K562 (cell line): Measurements from ENCODE around the gene TELO2. TPM values are rescaled to one million over a fixed set of nuclear protein-coding genes. Genes with fewer than 3 reads are reported as not detected.
A peak's percentile ranks its signal among the peaks of the same experiment; 100 is the strongest.

ENCODE experiments used
- ATAC-seq: fragments of 200-7000 bp; cut with Tn5 transposase; 3 replicates; pipeline ENCODE4 v1.9.1; 2020; ENCODE audit warnings: moderate library complexity
- BruUV-seq: library from RNA; stranded (reverse); fragments of 400-500 nt; replicated peaks from 2 replicates; lab custom pipeline; 2021; lab: Mats Ljungman, UMichigan
- CTCF ChIA-PET: fragments of 300-600 bp; formaldehyde crosslinking; extraction: SDS; loops from one replicate; lab custom pipeline; 2021; ENCODE audit warnings: low intra/inter-chr PET ratio; lab: Yijun Ruan, JAX
- POLR2A ChIA-PET: fragments of 300-600, 350-650 bp; sonication (Branson Sonifier 250); formaldehyde crosslinking; extraction: SDS; loops from one replicate; lab custom pipeline; 2021; ENCODE audit warnings: antibody characterized with exemption, inconsistent platforms; lab: Yijun Ruan, JAX
- DNase-seq, 4 experiments: peaks; one replicate each; pipeline versions ENCODE4 v3.0.0 to v3.0.0-alpha.2; 2011 to 2018; ENCODE audit warnings: low spot score in 3 of 4, mixed read lengths in 3 of 4; ENCODE audit errors: extremely low read depth in 1 of 4
- FAIRE-seq: peaks from 2 replicates; lab custom pipeline; 2011; peaks lifted over from hg19 to GRCh38; lab: Jason Lieb, UNC
- H2AFZ ChIP-seq: 2 replicates; pipeline ENCODE4 v1.6.0; 2011; ENCODE audit warnings: low read depth, low read length, control low read depth, inconsistent platforms
- H3K27ac ChIP-seq: fragments of 200-600 bp; 3 replicates; pipeline ENCODE4 v1.8.0; 2011; ENCODE audit warnings: low read depth, mild to moderate bottlenecking, control low read depth, inconsistent platforms, low read length, moderate library complexity, mixed read lengths; ENCODE audit errors: extremely low read depth
- H3K27me3 ChIP-seq, 2 experiments: fragments of 300-600 bp in 1 of 2; 2 replicates in 1 of 2; 3 replicates in 1 of 2; pipeline versions ENCODE4 v1.6.0 to v1.8.0; 2011; ENCODE audit warnings: inconsistent platforms in 2 of 2, low read length in 2 of 2, mild to moderate bottlenecking in 1 of 2, mixed read lengths in 1 of 2, moderate library complexity in 1 of 2; ENCODE audit not compliant: control insufficient read depth in 2 of 2, insufficient read depth in 2 of 2
- H3K36me3 ChIP-seq: fragments of 300-600 bp; 3 replicates; pipeline ENCODE4 v1.8.0; 2011; ENCODE audit warnings: mild to moderate bottlenecking, low read length, inconsistent platforms; ENCODE audit not compliant: control insufficient read depth, insufficient read depth
- H3K4me1 ChIP-seq, 2 experiments: fragments of 200-600 bp in 1 of 2; replicated peaks in 1 of 2; 2 replicates in 1 of 2; 3 replicates in 1 of 2; pipeline versions ENCODE4 v1.5.1 to v1.8.0; 2011; ENCODE audit warnings: inconsistent platforms in 2 of 2, low read length in 2 of 2, mild to moderate bottlenecking in 1 of 2, mixed read lengths in 1 of 2, moderate library complexity in 1 of 2; ENCODE audit not compliant: control insufficient read depth in 2 of 2, insufficient read depth in 2 of 2
- H3K4me2 ChIP-seq: 2 replicates; pipeline ENCODE4 v1.6.1; 2011; ENCODE audit warnings: low read length, control low read depth, inconsistent platforms, mixed read lengths; ENCODE audit not compliant: insufficient read depth
- H3K4me3 ChIP-seq: fragments of 200-600 bp; sonication (generic), shearing (Covaris generic); 2 replicates; pipeline ENCODE4 v1.5.1; 2016; ENCODE audit warnings: control low read depth, inconsistent platforms
- H3K79me2 ChIP-seq: fragments of 200-600 bp; 3 replicates; pipeline ENCODE4 v1.8.0; 2011; ENCODE audit warnings: low read length, inconsistent platforms; ENCODE audit not compliant: control insufficient read depth, insufficient read depth
- H3K9ac ChIP-seq, 2 experiments: 2 replicates each; pipeline versions ENCODE4 v1.6.0 to v1.6.1; 2011; ENCODE audit warnings: low read depth in 2 of 2, low read length in 2 of 2, control low read depth in 1 of 2, inconsistent platforms in 1 of 2, mild to moderate bottlenecking in 1 of 2, mixed read lengths in 1 of 2; ENCODE audit not compliant: insufficient read depth in 1 of 2
- H3K9me1 ChIP-seq: one replicate; pipeline ENCODE4 v1.6.0; 2011; ENCODE audit warnings: inconsistent platforms, mild to moderate bottlenecking, low read length, moderate library complexity; ENCODE audit not compliant: control insufficient read depth, insufficient read depth
- H3K9me3 ChIP-seq: replicated peaks from 2 replicates; pipeline ENCODE4 v1.5.1; 2011; ENCODE audit warnings: low read depth, low read length, inconsistent platforms; ENCODE audit not compliant: control insufficient read depth, insufficient read depth
- H4K20me1 ChIP-seq: replicated peaks from 2 replicates; pipeline ENCODE4 v1.6.1; 2011; ENCODE audit warnings: low read length, inconsistent platforms, mixed read lengths; ENCODE audit not compliant: control insufficient read depth, insufficient read depth
- ADNP ChIP-seq: fragments of 200-800 bp; sonication (Bioruptor generic); IDR thresholded peaks from 2 replicates; pipeline ENCODE4 v1.6.1; 2016; ENCODE audit warnings: missing genetic modification characterization, missing compliant biosample characterization
- LCOR ChIP-seq: sonication (generic); formaldehyde crosslinking; IDR thresholded peaks from 2 replicates; pipeline ENCODE4 v1.8.0; 2022; ENCODE audit warnings: mild to moderate bottlenecking, missing genetic modification reagents
- NR2F6 ChIP-seq: fragments of 450-650 bp; formaldehyde crosslinking; IDR thresholded peaks from 2 replicates; pipeline ENCODE4 v1.4.0; 2020; ENCODE audit warnings: mild to moderate bottlenecking
- POLR2G ChIP-seq: fragments of 200-400 bp; formaldehyde crosslinking; IDR thresholded peaks from 2 replicates; pipeline ENCODE4 v1.6.1; 2017; ENCODE audit warnings: low read depth, mild to moderate bottlenecking, antibody characterized with exemption, low read length, moderate library complexity
- ZFP36 ChIP-seq: fragments of 150-350 bp; IDR thresholded peaks from 2 replicates; pipeline ENCODE4 v1.6.1; 2018; ENCODE audit warnings: low read length, low read depth; ENCODE audit not compliant: partially characterized antibody
- ZSCAN32 ChIP-seq: fragments of 450-650 bp; formaldehyde crosslinking; IDR thresholded peaks from 2 replicates; pipeline ENCODE4 v1.4.0; 2020; ENCODE audit warnings: mild to moderate bottlenecking, moderate library complexity
- WGBS: fragments of 100-300 bp; shearing (Covaris generic); methylation state at CpG from one replicate; pipeline ENCODE4 v1.1.6; 2016; ENCODE audit warnings: low coverage, mixed read lengths; ENCODE audit not compliant: insufficient coverage; ENCODE audit errors: missing lambda C conversion rate; 5-methylcytosine and 5-hydroxymethylcytosine counted together
- in situ Hi-C: fragments of 300-500 bp; cut with MboI; formaldehyde crosslinking; loops from 4 replicates; pipeline ENCODE4 v1.15.0; 2018; ENCODE audit warnings: inconsistent platforms, mixed read lengths
- intact Hi-C: fragments of 100-400 bp; cut with micrococcal nuclease; formaldehyde crosslinking; loops from 2 replicates; pipeline ENCODE4 v1.14.2; 2022
- polyA plus RNA-seq, 8 experiments: library from polyadenylated mRNA; depleted of rRNA in 4 of 8; stranded (reverse) in 5 of 8; unstranded in 3 of 8; fragments of >200 nt; fragmentation: Nextera tagmentation in 2 of 8; fragmentation: Illumina TruSeq in 1 of 8; extraction: Ambion mirVana in 2 of 8; extraction: Trizol in 1 of 8; gene quantifications; 2 replicates each; pipeline versions ENCODE4 v1.2.1 to v1.2.3, GENCODE V29; 2011 to 2014; ENCODE audit warnings: inconsistent platforms in 1 of 8, missing spikeins in 1 of 8
- total RNA-seq, 7 experiments: library from RNA; depleted of rRNA in 6 of 7; stranded (reverse); fragments of >200 nt in 6 of 7; fragmentation: Illumina TruSeq in 2 of 7; extraction: Trizol in 2 of 7; gene quantifications; 2 replicates each; pipeline versions ENCODE4 v1.2.1 to v1.2.3, GENCODE V29; 2011 to 2021; ENCODE audit warnings: low replicate concordance in 1 of 7
- TF ChIP-seq, protein P1 (sequence below): sonication (generic); formaldehyde crosslinking; IDR thresholded peaks from 2 replicates; pipeline ENCODE4 v1.8.1; 2023; ENCODE audit warnings: mild to moderate bottlenecking, missing genetic modification reagents
- TF ChIP-seq, protein P2 (sequence below): IDR thresholded peaks from 2 replicates; pipeline ENCODE4 v1.6.1; 2011; ENCODE audit warnings: borderline replicate concordance, low read depth, mild to moderate bottlenecking, moderate library complexity, low read length; ENCODE audit not compliant: insufficient read depth, poor library complexity, severe bottlenecking
- TF ChIP-seq, protein P3 (sequence below): fragments of 450-650 bp; IDR thresholded peaks from 2 replicates; pipeline ENCODE4 v1.6.1; 2016; ENCODE audit warnings: low read depth

TELO2 gene
- total and polyA plus RNA-seq, 9 of the 15 experiments (the other 6 are each of a cell fraction or from before 2014, with no cell fraction given), result 0.51 to 91.8 (median 14.5) TPM

DNA sequence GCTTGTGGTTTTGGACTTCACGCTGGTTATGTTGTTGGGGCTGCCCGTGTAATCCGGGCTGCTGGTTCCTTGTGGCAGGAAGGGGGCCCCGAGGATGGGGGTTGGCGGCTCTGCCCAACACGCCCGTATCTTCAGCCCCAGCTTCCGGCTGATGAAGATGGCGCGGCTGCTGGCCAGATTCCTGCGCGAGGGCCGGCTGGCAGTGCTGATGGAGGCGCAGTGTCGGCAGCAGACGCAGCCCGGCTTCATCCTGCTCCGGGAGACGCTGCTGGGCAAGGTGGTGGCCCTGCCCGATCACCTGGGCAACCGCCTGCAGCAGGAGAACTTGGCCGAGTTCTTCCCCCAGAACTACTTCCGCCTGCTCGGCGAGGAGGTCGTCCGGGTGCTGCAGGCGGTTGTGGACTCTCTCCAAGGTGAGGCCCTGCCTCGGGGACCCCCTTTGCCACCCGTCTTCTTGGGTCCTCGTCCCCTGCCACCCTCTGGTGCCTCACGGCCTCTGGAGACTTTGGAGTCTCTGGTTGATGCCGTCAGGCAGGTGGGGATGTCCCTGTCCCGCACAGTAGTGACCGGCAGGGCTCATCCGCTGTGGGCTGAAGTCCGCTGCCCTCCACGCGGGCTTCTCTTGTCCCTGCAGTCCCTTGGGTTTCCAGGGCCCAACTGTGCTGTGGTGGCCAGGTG, 2.2 kb downstream of the TELO2 start:
- intact Hi-C loops (no loop called here), in situ Hi-C loops (no loop called here)
- FAIRE-seq (no peak), DNase-seq (no peak), ATAC-seq (no peak)
- POLR2A ChIA-PET, result no interaction called here
- H3K27me3 ChIP-seq, result no peaks in the 10 kb centered on the region
- CTCF ChIA-PET, result no interaction called here
- H3K9me3 ChIP-seq, result no peaks in the 10 kb centered on the region
- H4K20me1 ChIP-seq, result peaks cover 7% of the 10 kb centered on the region; the same call in 1 of the 2 replicates
- peaks cover 60% of the 10 kb centered on the region; the same call in 2 of the 3 replicates for H3K36me3 ChIP-seq
- H3K27ac ChIP-seq, result no peak overlapping the region
- WGBS, result 92% methylated on average over 30 of the region's 39 CpGs
- peak overlapping the region in 1 of 2 experiments; percentile 99; a peak in 1 of 4 replicates for H3K9ac ChIP-seq
- no TSS peak for BruUV-seq
- H3K4me2 ChIP-seq, result no peak overlapping the region
- peaks cover 32% of the 10 kb centered on the region for H3K79me2 ChIP-seq
- H3K9me1 ChIP-seq, result no peaks in the 10 kb centered on the region
- H3K4me3 ChIP-seq, result no peak overlapping the region
- H2AFZ ChIP-seq, result no peak overlapping the region
- H3K4me1 ChIP-seq, result peaks cover 16 to 58% of the 10 kb centered on the region in 2 experiments; a peak in 3 of 5 replicates
- TF ChIP-seq, protein P1, sequence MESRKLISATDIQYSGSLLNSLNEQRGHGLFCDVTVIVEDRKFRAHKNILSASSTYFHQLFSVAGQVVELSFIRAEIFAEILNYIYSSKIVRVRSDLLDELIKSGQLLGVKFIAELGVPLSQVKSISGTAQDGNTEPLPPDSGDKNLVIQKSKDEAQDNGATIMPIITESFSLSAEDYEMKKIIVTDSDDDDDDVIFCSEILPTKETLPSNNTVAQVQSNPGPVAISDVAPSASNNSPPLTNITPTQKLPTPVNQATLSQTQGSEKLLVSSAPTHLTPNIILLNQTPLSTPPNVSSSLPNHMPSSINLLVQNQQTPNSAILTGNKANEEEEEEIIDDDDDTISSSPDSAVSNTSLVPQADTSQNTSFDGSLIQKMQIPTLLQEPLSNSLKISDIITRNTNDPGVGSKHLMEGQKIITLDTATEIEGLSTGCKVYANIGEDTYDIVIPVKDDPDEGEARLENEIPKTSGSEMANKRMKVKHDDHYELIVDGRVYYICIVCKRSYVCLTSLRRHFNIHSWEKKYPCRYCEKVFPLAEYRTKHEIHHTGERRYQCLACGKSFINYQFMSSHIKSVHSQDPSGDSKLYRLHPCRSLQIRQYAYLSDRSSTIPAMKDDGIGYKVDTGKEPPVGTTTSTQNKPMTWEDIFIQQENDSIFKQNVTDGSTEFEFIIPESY, result peak; percentile 65
- TF ChIP-seq ADNP (tag), result no peak
- no peak for TF ChIP-seq NR2F6
- TF ChIP-seq, protein P2, sequence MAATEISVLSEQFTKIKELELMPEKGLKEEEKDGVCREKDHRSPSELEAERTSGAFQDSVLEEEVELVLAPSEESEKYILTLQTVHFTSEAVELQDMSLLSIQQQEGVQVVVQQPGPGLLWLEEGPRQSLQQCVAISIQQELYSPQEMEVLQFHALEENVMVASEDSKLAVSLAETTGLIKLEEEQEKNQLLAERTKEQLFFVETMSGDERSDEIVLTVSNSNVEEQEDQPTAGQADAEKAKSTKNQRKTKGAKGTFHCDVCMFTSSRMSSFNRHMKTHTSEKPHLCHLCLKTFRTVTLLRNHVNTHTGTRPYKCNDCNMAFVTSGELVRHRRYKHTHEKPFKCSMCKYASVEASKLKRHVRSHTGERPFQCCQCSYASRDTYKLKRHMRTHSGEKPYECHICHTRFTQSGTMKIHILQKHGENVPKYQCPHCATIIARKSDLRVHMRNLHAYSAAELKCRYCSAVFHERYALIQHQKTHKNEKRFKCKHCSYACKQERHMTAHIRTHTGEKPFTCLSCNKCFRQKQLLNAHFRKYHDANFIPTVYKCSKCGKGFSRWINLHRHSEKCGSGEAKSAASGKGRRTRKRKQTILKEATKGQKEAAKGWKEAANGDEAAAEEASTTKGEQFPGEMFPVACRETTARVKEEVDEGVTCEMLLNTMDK, result no peak
- TF ChIP-seq, protein P3, sequence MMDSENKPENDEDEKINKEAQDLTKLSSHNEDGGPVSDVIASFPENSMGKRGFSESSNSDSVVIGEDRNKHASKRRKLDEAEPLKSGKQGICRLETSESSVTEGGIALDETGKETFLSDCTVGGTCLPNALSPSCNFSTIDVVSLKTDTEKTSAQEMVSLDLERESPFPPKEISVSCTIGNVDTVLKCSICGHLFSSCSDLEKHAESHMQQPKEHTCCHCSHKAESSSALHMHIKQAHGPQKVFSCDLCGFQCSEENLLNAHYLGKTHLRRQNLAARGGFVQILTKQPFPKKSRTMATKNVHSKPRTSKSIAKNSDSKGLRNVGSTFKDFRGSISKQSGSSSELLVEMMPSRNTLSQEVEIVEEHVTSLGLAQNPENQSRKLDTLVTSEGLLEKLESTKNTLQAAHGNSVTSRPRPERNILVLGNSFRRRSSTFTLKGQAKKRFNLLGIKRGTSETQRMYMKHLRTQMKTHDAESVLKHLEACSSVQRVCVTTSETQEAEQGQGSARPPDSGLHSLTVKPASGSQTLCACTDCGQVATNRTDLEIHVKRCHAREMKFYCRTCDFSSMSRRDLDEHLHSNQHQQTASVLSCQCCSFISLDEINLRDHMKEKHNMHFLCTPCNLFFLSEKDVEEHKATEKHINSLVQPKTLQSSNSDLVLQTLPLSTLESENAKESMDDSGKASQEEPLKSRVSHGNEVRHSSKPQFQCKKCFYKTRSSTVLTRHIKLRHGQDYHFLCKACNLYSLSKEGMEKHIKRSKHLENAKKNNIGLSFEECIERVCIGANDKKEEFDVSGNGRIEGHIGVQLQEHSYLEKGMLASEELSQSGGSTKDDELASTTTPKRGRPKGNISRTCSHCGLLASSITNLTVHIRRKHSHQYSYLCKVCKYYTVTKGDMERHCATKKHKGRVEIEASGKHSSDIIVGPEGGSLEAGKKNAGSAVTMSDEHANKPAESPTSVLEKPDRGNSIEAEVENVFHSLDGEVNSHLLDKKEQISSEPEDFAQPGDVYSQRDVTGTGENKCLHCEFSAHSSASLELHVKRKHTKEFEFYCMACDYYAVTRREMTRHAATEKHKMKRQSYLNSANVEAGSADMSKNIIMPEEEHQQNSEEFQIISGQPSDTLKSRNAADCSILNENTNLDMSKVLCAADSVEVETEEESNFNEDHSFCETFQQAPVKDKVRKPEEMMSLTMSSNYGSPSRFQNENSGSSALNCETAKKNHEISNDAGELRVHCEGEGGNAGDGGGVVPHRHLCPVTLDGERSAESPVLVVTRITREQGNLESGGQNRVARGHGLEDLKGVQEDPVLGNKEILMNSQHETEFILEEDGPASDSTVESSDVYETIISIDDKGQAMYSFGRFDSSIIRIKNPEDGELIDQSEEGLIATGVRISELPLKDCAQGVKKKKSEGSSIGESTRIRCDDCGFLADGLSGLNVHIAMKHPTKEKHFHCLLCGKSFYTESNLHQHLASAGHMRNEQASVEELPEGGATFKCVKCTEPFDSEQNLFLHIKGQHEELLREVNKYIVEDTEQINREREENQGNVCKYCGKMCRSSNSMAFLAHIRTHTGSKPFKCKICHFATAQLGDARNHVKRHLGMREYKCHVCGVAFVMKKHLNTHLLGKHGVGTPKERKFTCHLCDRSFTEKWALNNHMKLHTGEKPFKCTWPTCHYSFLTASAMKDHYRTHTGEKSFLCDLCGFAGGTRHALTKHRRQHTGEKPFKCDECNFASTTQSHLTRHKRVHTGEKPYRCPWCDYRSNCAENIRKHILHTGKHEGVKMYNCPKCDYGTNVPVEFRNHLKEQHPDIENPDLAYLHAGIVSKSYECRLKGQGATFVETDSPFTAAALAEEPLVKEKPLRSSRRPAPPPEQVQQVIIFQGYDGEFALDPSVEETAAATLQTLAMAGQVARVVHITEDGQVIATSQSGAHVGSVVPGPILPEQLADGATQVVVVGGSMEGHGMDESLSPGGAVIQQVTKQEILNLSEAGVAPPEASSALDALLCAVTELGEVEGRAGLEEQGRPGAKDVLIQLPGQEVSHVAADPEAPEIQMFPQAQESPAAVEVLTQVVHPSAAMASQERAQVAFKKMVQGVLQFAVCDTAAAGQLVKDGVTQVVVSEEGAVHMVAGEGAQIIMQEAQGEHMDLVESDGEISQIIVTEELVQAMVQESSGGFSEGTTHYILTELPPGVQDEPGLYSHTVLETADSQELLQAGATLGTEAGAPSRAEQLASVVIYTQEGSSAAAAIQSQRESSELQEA, result no peak
- peak; percentile 14 for TF ChIP-seq POLR2G
- no peak for TF ChIP-seq ZSCAN32 (CRISPR knock-in tag)
- no peak for TF ChIP-seq ZFP36
- no peak for TF ChIP-seq LCOR (CRISPR knock-in tag)
